ENCODE measurements around the gene TNS1.

GRCh38 chr2:217798743-217799562, 203.8 kb downstream of the TNS1 start:
- TF ChIP-seq EZH2 (IDR thresholded peaks at IDR 0.05), result no peak
- TF ChIP-seq POLR2AphosphoS5 (IDR thresholded peaks at IDR 0.05; ENCODE audit: borderline replicate concordance, low read depth, low read length), result no peak
- no peak for TF ChIP-seq FOXP2 (optimal IDR thresholded peaks at IDR 0.05; ENCODE audit: control extremely low read depth, extremely low read length, insufficient read depth)

Data from SK-N-MC (cell line).